ENCODE results near the gene TTLL11. TPM values are rescaled to one million over a fixed set of nuclear protein-coding genes. Genes with fewer than 3 reads are reported as not detected.
A peak's percentile ranks its signal among the peaks of the same experiment; 100 is the strongest.

TTLL11 gene, protein sequence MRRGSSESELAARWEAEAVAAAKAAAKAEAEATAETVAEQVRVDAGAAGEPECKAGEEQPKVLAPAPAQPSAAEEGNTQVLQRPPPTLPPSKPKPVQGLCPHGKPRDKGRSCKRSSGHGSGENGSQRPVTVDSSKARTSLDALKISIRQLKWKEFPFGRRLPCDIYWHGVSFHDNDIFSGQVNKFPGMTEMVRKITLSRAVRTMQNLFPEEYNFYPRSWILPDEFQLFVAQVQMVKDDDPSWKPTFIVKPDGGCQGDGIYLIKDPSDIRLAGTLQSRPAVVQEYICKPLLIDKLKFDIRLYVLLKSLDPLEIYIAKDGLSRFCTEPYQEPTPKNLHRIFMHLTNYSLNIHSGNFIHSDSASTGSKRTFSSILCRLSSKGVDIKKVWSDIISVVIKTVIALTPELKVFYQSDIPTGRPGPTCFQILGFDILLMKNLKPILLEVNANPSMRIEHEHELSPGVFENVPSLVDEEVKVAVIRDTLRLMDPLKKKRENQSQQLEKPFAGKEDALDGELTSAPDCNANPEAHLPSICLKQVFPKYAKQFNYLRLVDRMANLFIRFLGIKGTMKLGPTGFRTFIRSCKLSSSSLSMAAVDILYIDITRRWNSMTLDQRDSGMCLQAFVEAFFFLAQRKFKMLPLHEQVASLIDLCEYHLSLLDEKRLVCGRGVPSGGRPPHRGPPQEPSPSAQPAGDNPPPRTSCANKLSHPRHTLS
- total RNA-seq = 6.2 and 8.0 TPM in 2 replicates

DNA sequence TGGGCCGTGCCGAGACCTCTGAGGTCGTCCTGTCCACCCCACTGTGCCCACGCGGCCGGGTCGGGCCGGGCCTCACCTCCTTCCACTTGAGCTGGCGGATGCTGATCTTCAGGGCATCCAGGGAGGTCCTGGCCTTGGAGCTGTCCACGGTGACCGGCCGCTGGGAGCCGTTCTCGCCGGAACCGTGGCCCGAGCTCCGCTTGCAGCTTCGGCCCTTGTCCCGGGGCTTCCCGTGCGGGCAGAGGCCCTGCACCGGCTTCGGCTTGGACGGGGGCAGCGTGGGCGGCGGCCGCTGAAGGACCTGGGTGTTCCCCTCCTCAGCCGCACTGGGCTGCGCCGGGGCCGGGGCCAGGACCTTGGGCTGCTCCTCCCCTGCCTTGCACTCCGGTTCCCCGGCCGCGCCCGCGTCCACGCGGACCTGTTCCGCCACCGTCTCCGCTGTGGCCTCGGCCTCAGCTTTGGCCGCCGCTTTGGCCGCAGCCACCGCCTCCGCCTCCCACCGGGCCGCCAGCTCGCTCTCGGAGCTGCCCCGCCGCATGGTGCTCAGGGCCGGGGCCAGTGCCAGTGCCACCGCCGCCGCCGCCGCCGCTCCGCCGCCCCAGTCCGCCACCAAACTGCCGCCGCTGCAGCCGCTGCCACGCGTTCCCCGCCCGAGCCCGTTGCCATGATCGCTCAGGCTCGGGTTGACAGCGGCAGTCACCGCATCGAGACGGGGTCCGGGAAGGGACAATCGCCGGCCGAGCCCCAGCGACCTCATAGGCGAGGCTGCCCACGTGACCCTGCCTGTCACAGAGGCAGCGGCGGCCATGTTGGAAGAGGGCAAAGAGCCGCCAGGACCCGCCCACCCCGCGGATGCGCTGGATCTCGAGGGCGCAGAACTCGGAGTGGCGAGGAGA is at the start of gene TTLL11:
Gene TTLL11, minus strand, starts transcription at position 698 of the 896 bp plus-strand sequence. Its CDS starts 160 bp downstream, at position 538.
- Histone ChIP-seq H3K4me3 (ENCODE audit: insufficient read depth, low read length) (peak within 1 kb of the TSS; percentile 91), H2AFZ (ENCODE audit: low read length) (peak within 1 kb of the TSS; percentile 96), H3K4me1 (ENCODE audit: insufficient read depth, low read length) (peaks cover 22% of the 10 kb centered on the region), H3K27me3 (ENCODE audit: insufficient read depth, low read length) (no peaks in the 10 kb centered on the region), H4K20me1 (ENCODE audit: insufficient read depth, low read length) (peaks cover 34% of the 10 kb centered on the region), H3K79me2 (ENCODE audit: insufficient read depth, low read length) (peaks cover 36% of the 10 kb centered on the region), H3K9me3 (ENCODE audit: low read depth, low read length) (no peaks in the 10 kb centered on the region), H3K36me3 (ENCODE audit: insufficient read depth, low read length) (no peaks in the 10 kb centered on the region), H3K4me2 (ENCODE audit: insufficient read depth, low read length) (peak within 1 kb of the TSS; percentile 90), H3K27ac (ENCODE audit: low read depth, low read length) (peak within 1 kb of the TSS; percentile 7)
- DNase-seq (ENCODE audit: insufficient read length, low spot score, missing footprints) = peak; percentile 99
- TF ChIP-seq, protein P1, sequence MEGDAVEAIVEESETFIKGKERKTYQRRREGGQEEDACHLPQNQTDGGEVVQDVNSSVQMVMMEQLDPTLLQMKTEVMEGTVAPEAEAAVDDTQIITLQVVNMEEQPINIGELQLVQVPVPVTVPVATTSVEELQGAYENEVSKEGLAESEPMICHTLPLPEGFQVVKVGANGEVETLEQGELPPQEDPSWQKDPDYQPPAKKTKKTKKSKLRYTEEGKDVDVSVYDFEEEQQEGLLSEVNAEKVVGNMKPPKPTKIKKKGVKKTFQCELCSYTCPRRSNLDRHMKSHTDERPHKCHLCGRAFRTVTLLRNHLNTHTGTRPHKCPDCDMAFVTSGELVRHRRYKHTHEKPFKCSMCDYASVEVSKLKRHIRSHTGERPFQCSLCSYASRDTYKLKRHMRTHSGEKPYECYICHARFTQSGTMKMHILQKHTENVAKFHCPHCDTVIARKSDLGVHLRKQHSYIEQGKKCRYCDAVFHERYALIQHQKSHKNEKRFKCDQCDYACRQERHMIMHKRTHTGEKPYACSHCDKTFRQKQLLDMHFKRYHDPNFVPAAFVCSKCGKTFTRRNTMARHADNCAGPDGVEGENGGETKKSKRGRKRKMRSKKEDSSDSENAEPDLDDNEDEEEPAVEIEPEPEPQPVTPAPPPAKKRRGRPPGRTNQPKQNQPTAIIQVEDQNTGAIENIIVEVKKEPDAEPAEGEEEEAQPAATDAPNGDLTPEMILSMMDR (IDR thresholded peaks at IDR 0.05; ENCODE audit: extremely low read depth, low read depth, low read length) = no peak

DNA sequence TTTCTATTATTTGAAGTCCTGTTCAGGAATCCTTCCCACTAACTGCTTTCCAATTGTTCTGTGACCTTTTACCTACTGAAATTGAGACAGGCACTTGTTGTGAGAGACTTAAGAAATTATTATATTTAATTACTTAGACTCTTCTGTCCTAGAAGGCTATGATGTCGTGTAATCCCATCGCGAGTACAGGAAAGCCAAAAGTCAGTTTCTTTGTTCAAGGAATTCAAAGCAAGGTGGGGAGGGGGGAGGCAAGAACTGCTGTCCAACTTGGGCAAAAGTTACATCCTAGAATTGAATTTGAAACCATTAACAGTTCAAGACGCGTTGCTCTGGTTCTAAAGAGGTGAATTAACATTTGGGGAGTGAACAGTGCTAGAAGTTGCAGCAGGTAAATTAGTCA is 48.6 kb upstream of the TTLL11 start:
- Histone ChIP-seq H3K27ac (ENCODE audit: low read depth, low read length) (no peak overlapping the region), H3K27me3 (ENCODE audit: insufficient read depth, low read length) (no peaks in the 10 kb centered on the region), H3K36me3 (ENCODE audit: insufficient read depth, low read length) (peaks cover 27% of the 10 kb centered on the region), H3K9me3 (ENCODE audit: low read depth, low read length) (no peaks in the 10 kb centered on the region), H3K79me2 (ENCODE audit: insufficient read depth, low read length) (no peaks in the 10 kb centered on the region), H2AFZ (ENCODE audit: low read length) (no peak overlapping the region), H3K4me2 (ENCODE audit: insufficient read depth, low read length) (no peak overlapping the region), H4K20me1 (ENCODE audit: insufficient read depth, low read length) (peaks cover 4% of the 10 kb centered on the region), H3K4me3 (ENCODE audit: insufficient read depth, low read length) (no peak overlapping the region), H3K4me1 (ENCODE audit: insufficient read depth, low read length) (no peaks in the 10 kb centered on the region)
- DNase-seq (ENCODE audit: insufficient read length, low spot score, missing footprints) = no peak
- TF ChIP-seq, protein P1 (IDR thresholded peaks at IDR 0.05; ENCODE audit: extremely low read depth, low read depth, low read length) = no peak

DNA sequence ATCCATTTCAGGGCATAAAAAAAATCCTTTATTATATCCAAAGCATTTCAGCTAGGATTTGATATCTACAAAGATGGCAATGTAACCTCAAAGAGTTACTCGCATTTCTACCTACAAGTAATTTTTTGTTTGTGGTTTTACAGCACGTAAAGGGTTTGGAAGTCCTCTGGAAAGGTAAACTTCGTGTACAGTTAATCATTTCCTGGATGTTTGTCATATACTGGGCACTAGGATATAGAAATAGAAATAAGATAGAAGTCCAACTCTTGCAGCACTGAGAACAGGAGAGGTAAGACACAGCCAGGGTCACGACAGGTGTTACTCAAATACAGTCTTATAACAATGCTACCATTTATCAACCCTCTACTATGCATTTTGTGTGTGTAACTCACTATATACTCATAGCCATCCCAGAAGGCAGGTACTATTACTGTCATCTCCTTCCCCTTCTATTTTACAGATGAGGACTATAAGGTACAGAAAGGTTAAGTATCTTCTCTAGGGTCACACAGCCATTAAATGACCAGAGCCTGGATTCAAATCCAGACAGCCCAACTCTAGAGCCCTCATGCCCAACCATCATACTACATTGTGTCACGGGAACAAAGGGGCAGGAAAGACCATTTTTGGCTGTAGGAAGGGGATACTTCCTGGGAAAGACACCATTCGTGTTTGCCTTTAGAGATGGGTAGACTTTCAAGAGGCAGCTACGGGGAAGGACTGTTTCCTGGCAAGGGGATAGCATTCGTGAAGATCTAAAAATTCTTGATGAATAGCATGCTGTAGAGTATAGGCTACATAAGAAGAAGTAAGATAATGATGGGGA is 47.5 kb upstream of the TTLL11 start:
- Histone ChIP-seq H2AFZ (ENCODE audit: low read length) (no peak overlapping the region), H3K36me3 (ENCODE audit: insufficient read depth, low read length) (peaks cover 24% of the 10 kb centered on the region), H4K20me1 (ENCODE audit: insufficient read depth, low read length) (peaks cover 4% of the 10 kb centered on the region), H3K4me1 (ENCODE audit: insufficient read depth, low read length) (no peaks in the 10 kb centered on the region), H3K4me2 (ENCODE audit: insufficient read depth, low read length) (no peak overlapping the region), H3K27me3 (ENCODE audit: insufficient read depth, low read length) (no peaks in the 10 kb centered on the region), H3K27ac (ENCODE audit: low read depth, low read length) (no peak overlapping the region), H3K9me3 (ENCODE audit: low read depth, low read length) (no peaks in the 10 kb centered on the region), H3K79me2 (ENCODE audit: insufficient read depth, low read length) (no peaks in the 10 kb centered on the region), H3K4me3 (ENCODE audit: insufficient read depth, low read length) (no peak overlapping the region)
- no peak for DNase-seq (ENCODE audit: insufficient read length, low spot score, missing footprints)
- TF ChIP-seq, protein P1 (IDR thresholded peaks at IDR 0.05; ENCODE audit: extremely low read depth, low read depth, low read length) = no peak
